Effector CD8-positive, alpha-beta T cell (primary cell): Measurements from ENCODE around the gene KLC3.
"Not testable (repeated sequence)": the region's sequence is repeated elsewhere in the genome, so short reads cannot be mapped to it uniquely, and the experiment has no call there.

ENCODE experiments used
- DNase-seq: peaks from one replicate; lab custom pipeline; 2025; lab: John Stamatoyannopoulos, UW
- total RNA-seq, 4 experiments: gene quantifications; one replicate each; lab custom pipeline; 2026; lab: John Stamatoyannopoulos, UW

The KLC3 gene
- 0 to 0.36 (median 0.19) reads per million in 4 experiments for total RNA-seq

DNA sequence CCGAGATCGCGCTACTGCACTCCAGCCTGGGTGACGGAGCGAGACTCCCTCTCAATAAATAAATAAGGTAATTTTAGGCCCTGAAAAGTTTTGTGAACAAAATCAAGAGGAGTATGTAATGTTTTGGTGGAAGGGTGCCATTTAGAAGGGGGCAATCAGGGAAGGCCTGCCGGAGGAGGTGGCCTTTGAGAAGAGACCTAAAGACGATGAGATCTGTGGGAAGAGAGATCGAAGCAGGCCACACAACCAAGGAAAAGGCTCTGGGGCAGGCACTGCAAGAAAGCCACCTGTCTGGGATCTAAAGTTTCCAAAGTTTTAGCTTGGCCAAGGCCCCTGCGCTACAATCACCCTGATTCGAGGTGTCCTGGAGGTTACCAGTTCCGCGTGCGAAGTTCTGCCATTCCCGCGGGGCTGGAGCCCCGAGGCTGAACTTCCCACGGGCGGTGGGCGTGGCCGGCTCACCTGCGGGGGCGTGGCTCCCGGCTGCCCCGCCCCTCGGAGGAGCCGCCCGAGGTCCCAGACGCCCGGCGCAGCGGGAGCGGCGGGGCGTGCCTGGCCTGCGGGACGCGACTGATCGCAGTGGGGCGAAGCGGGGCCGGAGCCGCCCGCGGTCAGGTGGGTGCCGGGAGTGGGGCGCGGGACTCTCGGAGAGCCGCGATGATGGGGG is at the start of gene KLC3:
Gene KLC3 (plus strand): TSS at position 519 of the 667 bp plus-strand sequence. CDS start 4,792 bp downstream, outside the sequence.
- peak; percentile 22 for DNase-seq

DNA sequence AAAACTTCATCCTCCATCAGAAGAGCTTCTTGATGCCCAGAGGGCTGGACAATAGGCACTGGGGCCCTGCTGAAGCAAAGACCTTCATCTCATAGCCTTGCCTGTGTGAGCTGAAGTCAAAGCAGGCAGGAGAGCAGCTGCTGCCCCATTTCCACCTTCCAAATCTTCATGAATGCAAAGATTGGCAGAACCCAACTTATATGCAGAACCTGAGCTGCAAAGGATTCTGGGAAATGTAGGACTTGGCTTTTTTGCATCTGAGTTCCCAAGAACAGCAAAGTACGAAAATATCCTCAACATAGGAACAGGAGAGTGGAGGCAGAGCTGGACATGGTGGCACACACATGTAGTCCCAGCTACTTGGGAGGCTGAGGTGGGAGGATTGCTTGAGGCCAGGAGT is 48.7 kb upstream of the KLC3 start:
- DNase-seq: no peak

DNA sequence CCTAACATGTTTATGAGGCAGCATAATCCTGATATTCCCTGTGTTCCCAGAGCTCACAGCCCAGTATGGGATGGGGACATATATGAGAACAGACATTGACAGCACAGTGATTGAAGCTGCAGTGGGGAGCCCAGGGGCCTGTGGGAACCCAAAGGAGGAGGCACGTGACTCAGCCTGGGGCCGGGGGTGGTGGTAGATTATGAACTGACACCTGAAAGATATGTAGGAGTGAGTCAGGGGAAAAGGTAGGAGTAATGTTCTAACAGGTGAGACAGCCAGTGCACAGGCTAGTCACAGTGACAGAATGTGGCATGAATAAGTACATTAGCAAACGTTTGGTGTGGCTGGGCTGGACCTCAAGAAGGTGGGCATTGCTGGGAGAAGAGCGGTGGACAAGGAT is 46.9 kb upstream of the KLC3 start:
- no peak for DNase-seq

DNA sequence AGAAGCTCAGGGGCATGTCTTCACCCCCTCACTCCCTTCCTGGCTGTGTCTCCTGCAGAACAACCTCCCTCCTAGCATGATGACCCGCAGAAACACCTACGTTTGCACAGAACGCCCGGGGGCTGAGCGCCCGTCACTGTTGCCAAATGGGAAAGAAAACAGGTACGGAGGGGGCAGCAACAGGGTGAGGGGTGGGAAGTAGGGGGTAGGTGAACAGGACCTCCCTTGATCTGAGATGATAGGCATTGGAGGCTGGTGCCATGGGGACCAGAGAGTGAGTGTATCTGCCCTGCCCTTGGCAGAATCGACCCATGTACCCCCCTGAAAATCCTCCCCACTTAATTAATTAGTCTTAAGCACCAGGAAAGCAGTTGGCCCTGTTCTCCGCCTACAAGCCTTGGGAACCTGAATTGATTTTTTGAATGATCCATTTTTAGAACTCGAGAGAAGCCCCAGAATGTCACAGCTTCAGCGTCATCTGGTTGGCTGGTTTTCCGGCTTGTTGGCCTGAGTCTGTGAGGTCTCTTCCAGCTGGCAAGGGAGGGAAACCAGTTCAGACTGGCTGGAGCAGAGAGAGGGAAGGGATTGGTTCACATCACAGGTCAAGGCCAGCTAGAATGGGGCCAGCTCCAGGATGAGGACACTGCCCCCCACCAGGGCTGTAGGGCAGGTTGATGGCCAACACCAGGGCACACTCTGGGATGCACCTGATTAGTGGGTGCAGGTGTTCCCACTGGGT is 46.1 kb upstream of the KLC3 start:
- no peak for DNase-seq

GRCh38 chr19:45295873-45296272 is 44.7 kb upstream of the KLC3 start:
- no peak for DNase-seq

DNA sequence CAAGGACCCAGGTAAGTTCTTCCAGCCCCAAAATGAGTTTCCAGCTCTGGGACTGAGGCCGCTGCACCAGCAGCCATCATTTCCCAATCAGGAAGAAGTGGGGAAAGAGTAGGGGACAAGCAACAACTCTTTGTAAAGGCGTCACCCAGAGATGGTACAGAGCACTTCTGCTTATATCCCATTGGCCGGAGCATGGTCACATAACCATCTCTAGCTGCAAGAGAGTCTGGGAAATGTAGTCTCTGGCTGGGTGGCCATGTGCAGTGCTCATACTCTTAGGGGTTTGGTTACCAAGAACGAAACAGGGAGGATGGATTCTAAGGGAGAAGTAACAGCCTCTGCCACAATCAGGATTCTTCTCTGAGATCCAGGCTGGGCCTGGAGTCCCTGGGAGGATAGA is 44.2 kb upstream of the KLC3 start:
- no peak for DNase-seq

GRCh38 chr19:45297674-45298073 is 42.9 kb upstream of the KLC3 start:
- DNase-seq: no peak

DNA sequence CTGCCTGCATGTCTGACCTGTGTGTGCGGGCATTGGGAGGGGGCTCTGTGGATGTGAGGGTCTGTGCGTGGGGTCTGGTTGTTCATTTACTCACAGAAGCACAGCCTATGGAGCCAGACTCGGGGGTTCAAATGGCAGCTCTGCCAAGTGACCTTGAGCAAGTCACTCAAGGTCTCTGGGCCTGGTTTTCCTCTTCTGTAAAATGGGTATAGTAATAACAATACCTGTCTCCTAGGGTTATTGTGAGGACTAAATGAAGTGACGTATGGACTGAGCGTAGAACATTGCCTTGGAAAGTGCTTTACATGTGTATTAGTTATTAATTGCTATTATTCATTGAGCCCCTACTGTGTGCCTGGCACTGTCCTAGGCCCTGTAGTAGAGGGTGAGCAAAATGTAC is 42.3 kb upstream of the KLC3 start:
- no peak for DNase-seq

GRCh38 chr19:45299719-45300118 is 40.8 kb upstream of the KLC3 start:
- no peak for DNase-seq

GRCh38 chr19:45302416-45302815 is 38.1 kb upstream of the KLC3 start:
- DNase-seq: no peak

DNA sequence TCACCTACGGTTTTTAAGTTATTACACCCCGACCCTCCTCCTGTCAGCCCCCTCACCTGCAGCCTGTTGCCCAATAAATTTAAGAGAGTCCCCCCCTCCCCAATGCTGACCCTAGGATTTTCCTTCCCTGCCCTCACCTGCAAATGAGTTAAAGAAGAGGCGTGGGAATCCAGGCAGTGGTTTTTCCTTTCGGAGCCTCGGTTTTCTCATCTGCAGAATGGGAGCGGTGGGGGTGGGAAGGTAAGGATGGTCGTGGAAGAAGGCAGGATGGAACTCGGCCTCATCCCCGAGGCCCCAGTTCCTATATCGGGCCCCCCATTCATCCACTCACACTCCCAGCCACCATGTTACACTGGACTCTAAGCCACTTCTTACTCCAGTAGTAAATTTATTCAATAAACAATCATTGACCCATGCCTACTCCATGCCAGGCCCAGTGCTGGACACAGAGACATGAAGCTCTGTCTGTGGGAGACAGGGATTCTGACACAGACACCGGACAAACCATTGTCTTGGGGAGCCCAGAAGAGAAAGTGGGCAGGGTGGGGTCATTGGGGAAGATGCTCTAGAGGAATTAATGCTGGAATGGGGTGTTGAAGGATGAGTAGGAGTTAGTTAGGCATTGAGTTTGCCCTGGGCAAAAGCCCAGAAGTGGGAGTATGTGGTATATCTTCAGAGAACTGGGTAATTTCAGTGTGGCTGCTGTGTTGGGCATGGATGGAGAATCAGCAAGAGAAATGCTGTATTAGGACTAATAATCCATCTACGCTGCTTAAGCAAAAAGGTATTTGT is 37.1 kb upstream of the KLC3 start:
- no peak for DNase-seq

- DNase-seq: no peak
Measured at GRCh38 chr19:45304141-45304926, 36.2 kb upstream of the KLC3 start.

DNA sequence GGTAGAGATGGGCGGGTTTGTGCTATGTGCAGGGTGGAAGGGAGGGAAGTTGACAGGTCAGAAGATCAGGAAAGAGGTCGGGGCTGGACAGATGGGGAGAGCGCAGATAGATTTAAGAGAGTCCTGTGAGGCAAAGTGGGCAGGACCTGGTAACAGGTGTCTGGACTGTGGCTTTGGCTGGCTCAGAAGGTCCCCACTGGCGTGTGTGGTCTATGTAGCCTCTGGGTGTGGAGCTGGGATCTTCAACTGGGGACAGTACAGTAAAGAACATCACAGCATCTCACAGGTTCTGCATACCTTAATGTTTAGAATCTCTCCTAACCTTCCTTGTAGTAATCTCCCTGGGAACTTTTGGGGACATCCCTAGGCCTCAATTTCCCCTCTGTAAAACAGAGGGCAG is 35.5 kb upstream of the KLC3 start:
- DNase-seq: no peak

DNA sequence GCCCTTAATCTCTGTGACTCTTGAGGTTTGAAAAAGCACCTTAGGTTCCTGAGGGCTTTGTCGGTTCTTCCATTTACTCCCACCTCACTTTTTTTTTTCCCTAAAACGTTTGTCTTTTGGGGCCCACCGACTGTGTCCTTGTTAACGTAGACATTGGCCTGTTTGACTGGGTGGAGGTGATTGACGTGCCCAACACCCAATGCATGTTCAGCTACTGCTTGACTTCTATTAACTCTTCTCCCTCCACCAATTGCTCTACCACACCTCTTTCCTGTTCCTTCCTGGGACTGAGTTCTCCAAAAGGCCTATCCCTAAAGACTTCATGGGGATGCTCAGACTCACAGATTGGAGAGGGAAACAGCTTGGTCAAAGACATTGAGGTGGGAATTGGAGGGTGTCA is 35.1 kb upstream of the KLC3 start:
- no peak for DNase-seq

GRCh38 chr19:45306040-45306439 is 34.5 kb upstream of the KLC3 start:
- no peak for DNase-seq

- no peak for DNase-seq
Measured at GRCh38 chr19:45306518-45307027, 34.0 kb upstream of the KLC3 start.

GRCh38 chr19:45307361-45307760 is 33.2 kb upstream of the KLC3 start:
- DNase-seq: no peak

DNA sequence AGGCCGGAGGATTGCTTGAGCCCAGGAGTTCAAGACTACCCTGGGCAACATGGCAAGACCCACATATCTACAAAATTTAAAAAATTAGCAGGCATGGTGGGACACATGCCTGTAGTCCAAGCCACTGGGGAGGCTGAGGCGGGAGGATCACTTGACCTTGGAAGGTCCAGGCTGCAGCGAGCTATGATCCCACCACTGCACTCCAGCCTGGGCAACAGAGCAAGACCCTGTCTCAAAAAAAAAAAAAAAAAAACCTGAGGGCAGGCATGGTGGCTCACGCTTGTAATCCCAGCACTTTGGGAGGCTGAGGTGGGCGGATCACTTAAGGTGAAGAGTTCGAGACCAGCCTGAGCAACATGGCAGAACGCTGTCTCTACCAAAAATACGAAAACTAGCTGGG is 31.2 kb upstream of the KLC3 start:
- not testable (repeated sequence) for DNase-seq

- DNase-seq: no peak
Measured at GRCh38 chr19:45311621-45312020, 28.9 kb upstream of the KLC3 start.

GRCh38 chr19:45312285-45312684 is 28.3 kb upstream of the KLC3 start:
- DNase-seq: not testable (repeated sequence)

DNA sequence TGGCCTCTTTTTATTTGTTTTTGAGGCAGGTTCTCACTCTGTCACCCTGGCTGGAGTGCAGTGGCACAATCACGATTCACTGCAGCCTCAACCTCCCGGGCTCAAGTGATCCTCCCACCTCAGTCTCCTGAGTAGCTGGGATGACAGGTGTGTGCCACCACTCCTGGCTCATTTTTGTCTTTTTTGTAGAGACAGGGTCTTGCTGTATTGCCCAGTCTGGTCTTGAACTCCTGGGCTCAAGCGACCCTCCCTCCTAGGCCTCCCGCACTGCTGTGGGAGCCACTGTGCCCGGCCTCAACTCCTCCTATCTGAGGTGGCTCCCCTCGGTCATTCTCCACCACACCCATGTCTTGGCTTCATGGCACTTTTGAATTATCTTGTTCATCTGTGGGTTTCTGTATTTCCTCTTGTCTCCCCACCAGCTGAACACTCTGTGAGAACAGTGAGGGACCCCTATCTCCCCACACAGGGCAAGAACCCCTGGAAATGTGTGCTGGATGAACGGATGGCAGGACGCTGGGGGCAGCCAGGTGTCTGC is 25.8 kb upstream of the KLC3 start:
- no peak for DNase-seq
